Measurements from ENCODE around the gene DOK1.

DNA sequence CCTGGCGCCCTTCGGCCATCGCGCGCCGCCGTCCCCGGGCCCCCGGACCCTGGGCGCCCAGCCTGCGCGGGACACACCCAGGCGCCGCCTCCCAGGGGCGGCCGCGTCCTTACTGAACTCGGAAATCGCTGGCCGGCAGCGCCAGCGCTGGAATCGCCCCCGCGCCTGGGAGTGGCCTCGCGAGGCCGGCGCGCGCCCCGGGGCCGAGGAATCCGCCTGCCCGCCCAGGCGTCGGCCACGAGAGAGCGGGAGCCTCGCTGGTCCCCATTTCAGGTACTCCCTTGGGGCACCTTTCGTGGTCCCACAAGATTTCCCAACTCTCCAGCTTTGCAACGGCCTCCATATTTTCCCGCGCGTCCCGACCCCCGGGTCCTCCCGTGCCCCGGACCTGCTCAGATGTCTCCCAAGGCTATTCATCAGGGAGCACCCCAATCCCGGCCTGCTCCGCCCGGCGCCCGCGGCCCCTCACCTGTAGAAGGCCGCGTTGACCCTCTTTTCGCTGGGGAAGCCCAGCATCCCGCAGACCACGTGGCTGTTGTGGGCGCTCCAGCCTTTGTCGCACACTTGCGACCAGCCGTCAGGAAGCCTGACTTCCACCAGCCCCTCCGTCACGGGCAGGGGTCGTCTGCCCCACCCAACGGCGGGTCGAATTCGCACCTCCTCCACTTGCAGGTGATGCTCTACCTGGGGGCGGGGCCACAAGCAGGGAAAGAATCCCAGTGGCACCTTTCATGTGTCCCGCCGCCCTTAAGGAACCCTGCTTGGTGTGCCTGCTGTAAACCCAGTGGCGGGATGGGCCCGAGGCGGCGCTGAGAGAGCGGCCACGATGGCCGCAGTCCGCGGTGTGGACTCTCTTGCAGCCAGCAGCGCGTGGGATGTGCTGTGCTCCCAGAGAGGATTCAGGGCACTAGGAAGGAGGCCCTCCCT lies 5.4 kb upstream of the DOK1 start:
- TF ChIP-seq CTCF (IDR thresholded peaks at IDR 0.05): no peak
- TF ChIP-seq EZH2 (IDR thresholded peaks at IDR 0.05; ENCODE audit: borderline replicate concordance, insufficient read depth, low read depth, low read length, poor library complexity, severe bottlenecking): peak; percentile 64
